GM19239 (cell line): ENCODE measurements around the gene UNC45B.
"Not testable (repeated sequence)": the region's sequence is repeated elsewhere in the genome, so short reads cannot be mapped to it uniquely, and the experiment has no call there.

ENCODE experiments used
- DNase-seq: peaks from one replicate; pipeline ENCODE4 v3.0.0; 2011; ENCODE audit warnings: low spot score; ENCODE audit not compliant: insufficient read length
- FAIRE-seq: peaks from 2 replicates; lab custom pipeline; 2011; peaks lifted over from hg19 to GRCh38; lab: Jason Lieb, UNC

The UNC45B gene, protein sequence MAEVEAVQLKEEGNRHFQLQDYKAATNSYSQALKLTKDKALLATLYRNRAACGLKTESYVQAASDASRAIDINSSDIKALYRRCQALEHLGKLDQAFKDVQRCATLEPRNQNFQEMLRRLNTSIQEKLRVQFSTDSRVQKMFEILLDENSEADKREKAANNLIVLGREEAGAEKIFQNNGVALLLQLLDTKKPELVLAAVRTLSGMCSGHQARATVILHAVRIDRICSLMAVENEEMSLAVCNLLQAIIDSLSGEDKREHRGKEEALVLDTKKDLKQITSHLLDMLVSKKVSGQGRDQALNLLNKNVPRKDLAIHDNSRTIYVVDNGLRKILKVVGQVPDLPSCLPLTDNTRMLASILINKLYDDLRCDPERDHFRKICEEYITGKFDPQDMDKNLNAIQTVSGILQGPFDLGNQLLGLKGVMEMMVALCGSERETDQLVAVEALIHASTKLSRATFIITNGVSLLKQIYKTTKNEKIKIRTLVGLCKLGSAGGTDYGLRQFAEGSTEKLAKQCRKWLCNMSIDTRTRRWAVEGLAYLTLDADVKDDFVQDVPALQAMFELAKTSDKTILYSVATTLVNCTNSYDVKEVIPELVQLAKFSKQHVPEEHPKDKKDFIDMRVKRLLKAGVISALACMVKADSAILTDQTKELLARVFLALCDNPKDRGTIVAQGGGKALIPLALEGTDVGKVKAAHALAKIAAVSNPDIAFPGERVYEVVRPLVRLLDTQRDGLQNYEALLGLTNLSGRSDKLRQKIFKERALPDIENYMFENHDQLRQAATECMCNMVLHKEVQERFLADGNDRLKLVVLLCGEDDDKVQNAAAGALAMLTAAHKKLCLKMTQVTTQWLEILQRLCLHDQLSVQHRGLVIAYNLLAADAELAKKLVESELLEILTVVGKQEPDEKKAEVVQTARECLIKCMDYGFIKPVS

DNA sequence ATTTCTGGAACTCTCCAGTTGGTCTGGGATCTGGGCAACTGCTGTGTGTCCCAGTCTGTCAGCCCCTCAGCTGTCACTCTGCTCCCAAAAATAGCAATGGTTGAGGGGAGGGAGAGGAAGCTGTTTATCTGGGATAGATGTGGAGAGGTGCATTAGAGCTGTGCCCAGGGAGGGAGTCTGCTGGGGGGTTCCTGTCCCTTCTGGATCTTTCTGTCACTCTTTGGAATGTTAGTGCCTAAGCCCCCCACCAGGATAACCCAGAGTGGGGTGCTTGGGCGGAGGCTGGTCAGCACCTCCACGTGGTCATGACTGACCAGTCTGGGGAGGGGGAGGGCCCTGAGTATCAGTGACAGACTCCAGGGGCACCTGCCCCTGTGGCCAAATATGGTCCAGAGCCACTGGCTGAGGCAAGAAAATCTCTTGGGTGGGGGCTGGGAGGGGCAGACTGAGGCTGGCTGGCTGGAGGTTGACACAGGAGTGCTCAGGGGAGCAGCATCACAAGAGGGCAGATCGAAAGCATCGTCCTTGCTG, at the start of gene UNC45B:
Gene UNC45B (plus strand): TSS at position 443 of the 531 bp plus-strand sequence. CDS start 447 bp downstream, outside the sequence.
- FAIRE-seq (no peak), DNase-seq (no peak)

DNA sequence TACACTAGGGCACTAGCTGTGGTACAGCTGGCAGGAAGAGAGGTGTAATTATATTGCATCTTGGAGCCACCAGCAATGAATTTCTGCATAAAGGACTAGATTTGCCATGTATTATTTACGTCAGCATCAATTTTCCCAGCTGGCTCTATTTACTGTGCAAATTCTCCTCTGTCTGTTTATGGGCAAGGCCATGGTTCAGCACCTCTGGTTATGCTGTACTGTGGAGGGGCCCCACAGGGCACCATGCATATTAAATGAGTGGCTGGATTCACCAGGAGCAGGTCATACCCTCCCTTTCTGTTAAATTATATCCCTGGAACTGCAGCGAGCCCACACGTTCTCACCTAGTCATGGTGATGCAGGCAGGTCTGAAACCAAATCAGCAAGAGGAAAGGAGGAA, 47.7 kb upstream of the UNC45B start:
- no peak for FAIRE-seq
- DNase-seq, result no peak

DNA sequence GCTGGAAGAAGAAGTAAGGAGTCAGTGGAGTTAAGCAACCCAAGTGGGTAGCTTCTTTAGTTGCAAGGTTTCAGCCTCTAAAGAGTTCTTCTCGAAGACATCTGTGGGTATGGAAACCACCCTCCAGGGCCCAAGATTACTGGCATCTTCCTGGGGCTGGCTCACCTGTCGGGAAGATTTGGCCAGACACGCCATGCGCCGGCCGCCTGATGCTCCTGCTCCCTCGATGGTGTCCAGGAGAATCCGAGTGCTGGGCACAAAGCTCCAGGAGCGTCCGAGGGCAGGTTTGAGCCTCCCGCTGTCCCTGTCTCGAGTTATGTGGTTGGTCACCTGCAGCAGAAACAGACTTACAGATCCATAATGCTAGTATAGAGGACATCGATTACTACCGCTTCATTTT, 46.6 kb upstream of the UNC45B start:
- no peak for FAIRE-seq
- DNase-seq, result no peak

DNA sequence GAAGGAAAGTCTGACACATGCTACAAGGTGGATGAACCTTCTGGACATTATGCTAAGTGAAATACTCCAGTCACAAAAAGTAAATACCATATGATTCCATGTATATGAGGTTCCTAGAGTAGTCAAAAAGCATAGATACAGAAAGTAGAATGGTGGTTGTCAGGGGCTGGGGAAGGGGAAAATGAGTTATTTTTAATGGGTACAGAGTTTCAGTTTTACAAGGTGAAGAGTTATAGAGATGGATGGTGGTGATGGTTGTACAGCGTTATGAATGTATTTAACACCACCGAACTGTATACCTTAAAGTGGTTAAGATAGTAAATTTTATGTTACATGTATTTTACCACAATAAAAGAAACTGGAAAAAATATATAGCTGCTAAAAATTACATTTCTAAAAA, 45.9 kb upstream of the UNC45B start:
- DNase-seq (no peak), FAIRE-seq (no peak)

DNA sequence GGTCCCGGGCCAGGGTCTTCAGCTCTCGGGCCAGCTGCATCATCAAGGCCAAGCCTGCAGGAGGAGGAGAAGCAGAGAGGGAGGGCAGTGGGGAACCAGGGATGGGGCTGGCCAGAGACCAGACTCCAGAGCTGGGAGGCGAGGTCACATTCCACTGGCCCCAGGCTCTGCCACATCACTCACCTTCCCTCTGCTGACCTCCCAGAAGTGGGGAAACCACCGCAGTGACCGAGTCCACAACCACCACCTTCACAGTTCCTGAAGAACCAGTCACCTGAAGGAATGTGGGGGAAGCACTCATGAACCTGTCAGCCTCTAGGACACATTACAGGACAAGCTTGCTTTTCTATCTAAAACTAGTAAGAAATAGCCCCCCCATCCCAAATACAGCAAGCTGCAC, 44.3 kb upstream of the UNC45B start:
- FAIRE-seq, result no peak
- DNase-seq, result no peak

DNA sequence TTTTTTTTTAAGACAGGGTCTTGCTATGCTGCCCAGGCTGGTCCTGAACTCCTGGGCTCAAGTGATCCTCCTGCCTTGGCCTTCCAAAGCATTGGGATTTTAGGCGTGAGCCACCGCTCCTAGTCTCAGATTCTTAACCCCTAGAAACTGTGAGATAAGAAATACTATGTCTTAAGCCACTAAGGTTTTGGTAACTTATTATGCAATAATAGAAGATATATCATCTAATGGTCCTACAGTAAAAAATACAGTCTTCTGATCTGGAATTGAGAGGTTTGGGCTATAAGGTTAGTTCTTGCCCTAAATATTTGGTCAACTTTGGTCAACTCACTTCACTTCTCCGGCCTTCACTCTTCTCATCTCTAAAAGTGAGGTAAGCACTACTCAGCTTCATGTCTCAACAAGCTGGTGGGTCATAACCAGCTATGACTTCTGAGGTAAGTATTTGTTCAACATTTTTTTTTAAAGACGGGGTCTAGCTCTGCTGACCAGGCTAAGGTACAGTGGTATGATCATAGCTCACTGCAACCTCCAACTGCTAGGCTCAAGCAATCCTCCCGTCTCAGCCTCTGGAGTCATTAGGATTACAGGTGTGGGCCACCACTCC, 42.7 kb upstream of the UNC45B start:
- no peak for FAIRE-seq
- no peak for DNase-seq

DNA sequence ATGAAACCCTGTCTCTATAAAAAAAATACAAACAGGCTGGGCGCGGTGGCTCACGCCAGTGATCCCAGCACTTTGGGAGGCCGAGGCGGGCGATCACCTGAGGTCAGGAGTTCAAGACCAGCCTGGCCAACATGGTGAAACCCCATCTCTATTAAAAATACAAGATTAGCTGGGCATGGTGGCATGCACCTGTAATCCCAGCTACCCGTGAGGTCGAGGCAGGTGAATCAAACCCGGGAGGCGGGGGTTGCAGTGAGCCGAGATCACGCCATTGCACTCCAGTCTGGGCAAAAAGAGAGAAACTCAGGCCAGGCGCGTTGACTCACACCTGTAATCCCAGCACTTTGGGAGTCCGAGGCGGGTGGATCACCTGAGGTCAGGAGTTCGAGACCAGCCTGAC, 36.8 kb upstream of the UNC45B start:
- DNase-seq, FAIRE-seq: not testable (repeated sequence)

DNA sequence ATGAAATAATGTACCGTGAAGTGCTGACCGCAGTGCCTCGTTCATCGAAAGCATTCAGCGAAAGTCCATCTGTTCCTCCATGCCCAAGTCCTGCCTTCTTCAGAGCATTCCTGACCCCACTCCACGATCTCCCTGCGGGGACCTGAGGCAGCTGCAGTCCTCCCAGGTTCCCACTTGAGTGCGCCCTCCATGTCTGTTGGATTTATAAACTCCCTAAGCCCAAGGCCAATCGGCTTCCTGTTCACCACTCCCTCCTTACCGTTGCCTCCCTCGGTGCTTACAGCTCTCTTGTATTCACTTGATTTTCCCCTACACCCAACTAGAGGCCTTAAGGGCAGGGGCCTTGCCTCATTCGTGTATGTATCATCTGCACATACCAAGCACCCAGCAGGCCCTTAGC, 30.8 kb upstream of the UNC45B start:
- DNase-seq (no peak), FAIRE-seq (no peak)

DNA sequence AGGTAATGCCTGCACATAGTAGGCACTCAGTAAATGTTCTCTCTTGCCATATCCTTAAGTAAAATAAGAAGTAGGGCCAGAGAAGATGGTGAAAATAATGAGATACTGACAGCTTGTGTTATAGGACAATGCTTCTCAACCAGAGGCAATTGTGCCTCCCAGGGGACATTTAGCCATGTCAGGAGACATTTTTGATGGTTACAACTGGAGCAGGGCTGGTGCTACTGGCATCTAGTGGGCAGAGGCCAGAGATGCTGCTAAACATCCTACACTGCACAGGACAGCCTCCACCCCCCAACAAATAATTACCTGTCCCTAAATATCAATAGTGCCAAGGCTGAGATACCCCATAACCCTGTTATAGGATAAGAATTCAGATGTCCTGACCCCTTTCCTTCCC, 29.6 kb upstream of the UNC45B start:
- DNase-seq (no peak), FAIRE-seq (no peak)

DNA sequence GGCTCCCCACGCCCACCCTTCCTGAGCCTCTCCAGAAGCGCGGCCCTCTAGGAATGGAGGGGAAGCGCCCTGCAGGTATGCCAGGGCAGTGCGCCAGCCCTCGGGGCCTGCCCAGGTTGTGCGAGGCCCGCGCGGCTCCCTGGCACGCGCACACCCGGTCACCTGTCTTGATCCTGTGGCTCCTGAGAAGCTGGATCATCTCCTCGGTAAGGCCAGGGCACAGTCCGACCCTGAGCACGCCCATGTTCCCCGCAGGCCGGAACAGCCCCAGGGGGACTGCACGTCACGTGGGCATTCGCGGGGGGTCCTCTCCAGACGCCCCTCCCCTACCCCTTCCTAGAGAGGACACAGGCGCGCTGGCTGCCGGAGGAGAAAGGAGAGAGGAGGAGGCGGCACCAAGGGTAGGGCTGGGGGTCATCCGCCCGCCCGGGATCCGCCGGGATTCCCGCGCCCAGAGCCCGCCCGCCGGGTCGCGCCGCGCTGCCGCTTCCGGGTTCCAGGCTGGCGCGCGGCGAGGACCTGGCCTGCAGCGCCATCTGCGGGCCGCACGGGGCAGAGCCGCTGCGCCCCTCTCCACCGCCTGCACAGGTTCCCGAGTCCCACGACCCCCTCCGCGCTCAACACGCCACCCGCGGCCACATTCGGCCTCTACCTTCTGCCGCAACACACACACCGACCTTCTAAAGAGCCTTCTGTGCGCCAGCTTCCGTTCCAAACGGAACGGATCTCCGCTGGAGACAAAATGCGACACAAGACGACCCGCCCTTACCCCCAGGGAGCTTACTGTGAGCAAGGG, 28.0 kb upstream of the UNC45B start, which contains the start of gene RAD51D:
Gene RAD51D (minus strand): TSS at position 491 of the 796 bp plus-strand sequence. CDS start 247 bp downstream, at position 244.
- DNase-seq (peak; percentile 90), FAIRE-seq (peak; percentile 84)

DNA sequence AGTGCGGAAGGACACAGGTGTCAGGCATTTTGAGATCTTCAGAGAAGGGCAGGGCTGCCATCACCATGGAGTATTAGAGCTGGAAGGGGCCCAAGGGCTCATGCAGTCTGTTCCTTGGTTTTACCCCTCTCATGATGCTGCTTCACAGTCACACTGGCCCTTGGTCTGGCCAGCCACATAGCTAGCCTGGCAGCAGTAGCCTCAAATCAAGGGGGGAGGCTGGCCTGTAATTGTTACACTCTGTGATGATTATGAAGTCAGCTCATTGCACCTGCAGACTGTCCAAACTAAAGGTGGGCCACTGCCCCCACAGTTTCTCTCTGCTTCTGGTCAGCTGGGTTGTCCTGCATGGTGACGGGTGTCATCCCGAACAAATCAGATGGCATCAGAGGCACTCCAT, 26.3 kb upstream of the UNC45B start, which contains the start of gene FNDC8:
Gene FNDC8 (plus strand): TSS at position 301 of the 400 bp plus-strand sequence. CDS start 79 bp downstream, at position 380.
- DNase-seq (no peak), FAIRE-seq (no peak)

DNA sequence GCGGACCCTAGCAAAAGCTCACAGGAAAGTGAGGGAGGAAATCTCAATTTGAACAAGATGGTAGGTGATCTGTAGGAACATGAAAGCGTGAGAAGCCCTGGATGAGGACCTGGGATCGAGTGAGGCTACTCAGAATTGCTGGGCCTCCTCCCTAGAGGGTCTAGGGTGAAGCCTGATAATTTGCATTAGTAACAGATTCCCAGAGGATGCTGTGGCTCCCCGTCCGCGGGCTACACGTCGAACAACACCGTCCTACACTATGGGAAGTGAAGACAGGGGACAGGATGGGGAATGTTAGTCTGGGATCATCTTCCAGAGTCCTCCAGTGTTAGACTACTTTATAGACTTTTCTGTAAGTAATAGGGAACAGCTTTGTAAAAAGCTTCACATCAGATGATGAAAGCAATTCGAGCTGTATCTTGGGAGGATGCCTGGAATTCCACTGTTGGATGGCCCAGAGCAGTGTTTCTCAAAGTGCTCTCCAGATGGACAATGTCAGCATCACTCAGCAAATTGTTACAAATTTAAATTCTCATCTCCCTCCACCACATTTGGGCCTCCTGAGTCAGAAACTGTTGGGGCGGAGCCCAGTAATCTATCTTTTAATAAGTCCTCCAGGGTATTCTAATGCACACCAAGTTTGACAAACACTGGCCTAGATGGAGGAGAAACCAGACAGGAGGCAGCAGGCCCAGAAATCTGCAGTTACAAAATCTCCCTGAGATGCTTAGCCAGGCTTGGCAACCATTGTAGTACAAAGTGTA, 19.7 kb upstream of the UNC45B start:
- no peak for FAIRE-seq
- DNase-seq, result no peak

DNA sequence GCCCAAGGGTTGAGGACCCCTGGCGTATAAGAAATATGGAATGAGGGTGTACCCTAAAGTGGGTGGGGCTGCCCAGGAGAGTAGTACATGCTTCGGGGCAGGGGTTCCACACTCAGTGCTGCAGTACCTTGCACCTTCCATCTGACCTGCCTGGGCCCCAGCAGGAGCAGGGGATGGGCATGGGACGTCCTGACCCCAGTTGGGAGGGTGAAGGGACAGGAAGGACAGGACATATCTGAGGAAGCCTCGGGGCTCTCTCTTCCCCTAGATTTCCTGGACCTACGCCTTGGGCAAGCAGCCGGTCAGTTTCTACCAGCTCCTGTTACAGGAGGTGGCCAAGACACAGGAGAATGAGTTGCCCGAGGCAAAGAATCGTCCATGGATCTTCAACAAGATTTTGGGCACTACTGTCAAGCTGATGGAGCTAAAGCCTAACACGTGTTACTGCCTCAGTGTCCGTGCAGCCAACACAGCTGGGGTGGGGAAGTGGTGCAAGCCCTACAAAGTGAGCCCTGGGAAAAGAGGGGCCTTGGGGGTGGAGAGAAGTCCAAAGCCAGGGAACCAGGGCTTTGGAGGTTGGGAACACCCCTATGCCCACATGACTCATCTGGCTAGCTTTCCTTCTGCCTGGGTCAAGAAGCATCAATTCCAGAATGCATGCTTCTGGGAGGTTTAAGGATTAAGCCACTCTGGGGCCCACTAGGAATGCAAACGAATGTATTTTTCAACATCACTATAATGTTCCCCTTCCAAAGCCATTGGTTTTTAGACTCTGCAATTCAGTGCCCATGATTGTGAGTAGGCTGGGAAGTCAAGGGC, 18.3 kb upstream of the UNC45B start:
- no peak for FAIRE-seq
- no peak for DNase-seq

DNA sequence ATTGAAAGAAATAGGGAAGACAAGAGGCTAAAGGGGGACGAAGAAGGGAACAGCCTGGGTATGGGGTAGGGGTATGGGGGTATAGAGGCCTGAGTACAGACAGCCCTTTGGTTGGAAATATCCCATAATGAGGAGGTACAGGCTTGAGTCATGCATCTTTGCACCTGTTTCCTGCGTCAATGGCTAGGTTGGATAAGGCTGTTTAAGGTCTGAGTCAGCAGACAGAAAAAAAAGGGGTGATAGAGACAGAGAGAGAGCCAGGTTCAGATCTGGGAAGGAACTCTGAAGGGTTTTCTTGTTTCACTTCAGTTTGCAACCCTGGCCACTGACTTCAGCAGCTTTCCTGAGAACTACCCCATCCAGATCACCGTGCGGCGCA, 17.7 kb upstream of the UNC45B start:
- no peak for DNase-seq
- FAIRE-seq, result no peak

DNA sequence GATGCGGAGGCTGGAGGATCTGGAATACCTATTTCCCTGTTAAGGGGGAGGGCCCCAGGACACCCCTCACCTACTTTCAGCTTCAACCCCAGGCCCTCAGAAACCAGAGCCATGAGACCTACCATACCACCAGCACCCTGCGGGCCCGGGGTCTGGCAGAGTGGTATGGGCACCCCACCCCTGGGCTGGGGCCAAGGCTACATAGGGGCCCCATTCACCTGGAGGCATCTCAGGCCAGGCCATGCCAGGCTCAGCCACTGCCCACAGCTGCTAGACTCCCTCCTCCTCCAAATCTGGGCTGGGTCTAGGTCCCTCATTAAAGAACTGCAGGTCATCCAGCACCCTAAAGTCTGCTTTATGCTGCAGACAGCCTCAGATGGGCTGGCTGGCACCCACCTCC, 17.2 kb upstream of the UNC45B start:
- DNase-seq, result no peak
- FAIRE-seq, result no peak

DNA sequence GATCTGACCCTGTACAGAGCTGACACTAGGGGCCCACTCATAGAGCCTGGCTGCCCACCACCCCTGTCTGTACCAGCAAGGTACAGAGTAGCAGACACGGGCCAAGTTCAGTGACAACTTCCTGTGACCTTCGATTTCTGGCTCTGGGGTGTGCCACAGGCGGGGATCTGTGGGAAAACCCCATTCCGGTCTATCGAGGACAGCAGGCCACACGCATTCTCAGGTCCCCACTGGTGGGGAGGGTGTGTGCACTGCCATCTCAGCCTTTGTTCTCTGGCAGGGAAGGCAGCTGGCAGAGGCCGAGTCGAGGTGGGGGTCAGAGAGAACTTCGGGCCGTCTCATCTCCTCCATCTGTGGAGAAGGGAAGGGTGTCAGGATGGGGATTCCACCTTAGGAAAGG, 15.5 kb upstream of the UNC45B start:
- DNase-seq (no peak), FAIRE-seq (no peak)

DNA sequence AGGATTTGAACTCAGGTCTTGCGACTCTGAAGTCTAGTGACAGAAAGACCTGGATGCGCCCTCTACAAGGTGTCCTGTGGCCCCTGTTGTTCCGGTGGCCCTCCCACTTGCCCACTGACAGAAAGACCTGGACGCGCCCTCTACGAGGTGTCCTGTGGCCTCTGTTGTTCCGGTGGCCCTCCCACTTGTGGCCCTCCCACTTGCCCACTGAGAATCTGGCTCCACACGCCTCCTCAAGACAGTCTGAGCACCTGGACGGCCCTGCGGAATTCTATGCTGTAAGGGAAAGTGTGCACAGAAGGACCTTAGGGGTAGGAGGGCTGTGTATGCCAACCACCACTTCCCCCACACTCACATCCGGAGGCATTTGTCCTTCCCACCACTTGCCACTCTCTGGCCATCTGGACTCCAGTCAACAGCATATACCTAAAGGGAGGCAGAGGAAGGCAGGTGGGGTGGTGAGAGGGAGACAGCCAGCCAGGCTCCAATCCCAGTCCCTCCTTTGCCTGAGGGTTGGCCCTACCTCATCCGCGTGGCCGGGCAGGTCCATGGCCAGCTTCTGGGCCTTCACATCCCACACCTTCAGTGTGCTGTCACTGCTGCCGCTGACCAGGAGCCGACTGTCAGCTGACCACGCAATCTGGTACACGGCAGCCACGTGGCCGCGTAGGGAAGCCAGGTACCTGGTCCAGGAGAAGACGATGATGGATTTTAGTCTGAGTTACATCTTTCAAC, 14.6 kb upstream of the UNC45B start:
- DNase-seq, result no peak
- no peak for FAIRE-seq
